ENCODE data around the gene CRB1.
A peak's percentile ranks its signal among the peaks of the same experiment; 100 is the strongest.

CRB1 gene

GRCh38 chr1:197311081-197311480 lies 43.0 kb downstream of the CRB1 start:
- Histone ChIP-seq H3K36me3 (ENCODE audit: insufficient read depth, low read length) (no peaks in the 10 kb centered on the region), H3K9ac (ENCODE audit: low read depth, low read length) (no peak overlapping the region), H3K4me3 (ENCODE audit: low read depth in 1 of 2, low read length in 2 of 2) (no peak overlapping the region), H3K27ac (ENCODE audit: low read length) (no peak overlapping the region), H4K20me1 (ENCODE audit: insufficient read depth, low read length) (no peaks in the 10 kb centered on the region), H3K4me2 (ENCODE audit: insufficient read depth, low read length) (no peak overlapping the region), H3K79me2 (ENCODE audit: insufficient read depth, low read length) (no peaks in the 10 kb centered on the region), H3K4me1 (ENCODE audit: insufficient read depth, low read length) (no peaks in the 10 kb centered on the region), H2AFZ (ENCODE audit: low read depth, low read length) (no peak overlapping the region), H3K9me3 (ENCODE audit: insufficient read depth, low read length, severe bottlenecking) (no peaks in the 10 kb centered on the region), H3K27me3 (ENCODE audit: insufficient read depth, low read length, poor library complexity) (no peaks in the 10 kb centered on the region)
- DNase-seq (no peak), ATAC-seq (ENCODE audit: insufficient read depth, low read depth) (no peak)
- TF ChIP-seq EZH2 (IDR thresholded peaks at IDR 0.05; ENCODE audit: borderline replicate concordance, low read depth, low read length, severe bottlenecking): no peak
- no peak for TF ChIP-seq CTCF (IDR thresholded peaks at IDR 0.05; ENCODE audit: borderline replicate concordance, extremely low read depth, low read length, poor library complexity, severe bottlenecking)

- Histone ChIP-seq H3K9me3 (ENCODE audit: insufficient read depth, low read length, severe bottlenecking) (no peaks in the 10 kb centered on the region), H3K4me3 (ENCODE audit: low read depth in 1 of 2, low read length in 2 of 2) (no peak overlapping the region), H4K20me1 (ENCODE audit: insufficient read depth, low read length) (no peaks in the 10 kb centered on the region), H3K4me2 (ENCODE audit: insufficient read depth, low read length) (no peak overlapping the region), H3K27me3 (ENCODE audit: insufficient read depth, low read length, poor library complexity) (no peaks in the 10 kb centered on the region), H2AFZ (ENCODE audit: low read depth, low read length) (no peak overlapping the region), H3K9ac (ENCODE audit: low read depth, low read length) (no peak overlapping the region), H3K4me1 (ENCODE audit: insufficient read depth, low read length) (no peaks in the 10 kb centered on the region), H3K79me2 (ENCODE audit: insufficient read depth, low read length) (no peaks in the 10 kb centered on the region), H3K27ac (ENCODE audit: low read length) (no peak overlapping the region), H3K36me3 (ENCODE audit: insufficient read depth, low read length) (no peaks in the 10 kb centered on the region)
- TF ChIP-seq EZH2 (IDR thresholded peaks at IDR 0.05; ENCODE audit: borderline replicate concordance, low read depth, low read length, severe bottlenecking) (no peak), CTCF (IDR thresholded peaks at IDR 0.05; ENCODE audit: borderline replicate concordance, extremely low read depth, low read length, poor library complexity, severe bottlenecking) (no peak)
- DNase-seq (no peak), ATAC-seq (ENCODE audit: insufficient read depth, low read depth) (no peak)
These were observed 44.1 kb downstream of the CRB1 start for GRCh38 chr1:197312163-197312562.

GRCh38 chr1:197313713-197314112 lies 45.7 kb downstream of the CRB1 start:
- Histone ChIP-seq H3K27ac (ENCODE audit: low read length) (no peak overlapping the region), H4K20me1 (ENCODE audit: insufficient read depth, low read length) (no peaks in the 10 kb centered on the region), H3K27me3 (ENCODE audit: insufficient read depth, low read length, poor library complexity) (no peaks in the 10 kb centered on the region), H3K79me2 (ENCODE audit: insufficient read depth, low read length) (no peaks in the 10 kb centered on the region), H3K9ac (ENCODE audit: low read depth, low read length) (no peak overlapping the region), H3K9me3 (ENCODE audit: insufficient read depth, low read length, severe bottlenecking) (no peaks in the 10 kb centered on the region), H3K4me3 (ENCODE audit: low read depth in 1 of 2, low read length in 2 of 2) (no peak overlapping the region), H3K4me1 (ENCODE audit: insufficient read depth, low read length) (no peaks in the 10 kb centered on the region), H2AFZ (ENCODE audit: low read depth, low read length) (no peak overlapping the region), H3K4me2 (ENCODE audit: insufficient read depth, low read length) (no peak overlapping the region), H3K36me3 (ENCODE audit: insufficient read depth, low read length) (no peaks in the 10 kb centered on the region)
- ATAC-seq (ENCODE audit: insufficient read depth, low read depth) (no peak), DNase-seq (no peak)
- TF ChIP-seq CTCF (IDR thresholded peaks at IDR 0.05; ENCODE audit: borderline replicate concordance, extremely low read depth, low read length, poor library complexity, severe bottlenecking) (no peak), EZH2 (IDR thresholded peaks at IDR 0.05; ENCODE audit: borderline replicate concordance, low read depth, low read length, severe bottlenecking) (no peak)

- no peaks in the 10 kb centered on the region for H3K9me3 ChIP-seq (ENCODE audit: insufficient read depth, low read length, severe bottlenecking)
- no peaks in the 10 kb centered on the region for H3K36me3 ChIP-seq (ENCODE audit: insufficient read depth, low read length)
- no peaks in the 10 kb centered on the region for H3K4me1 ChIP-seq (ENCODE audit: insufficient read depth, low read length)
- H3K27ac ChIP-seq (ENCODE audit: low read length): no peak overlapping the region
- no peak overlapping the region for H2AFZ ChIP-seq (ENCODE audit: low read depth, low read length)
- no peaks in the 10 kb centered on the region for H3K27me3 ChIP-seq (ENCODE audit: insufficient read depth, low read length, poor library complexity)
- H3K9ac ChIP-seq (ENCODE audit: low read depth, low read length): no peak overlapping the region
- no peak for DNase-seq
- ATAC-seq (ENCODE audit: insufficient read depth, low read depth): peak; percentile 64
- no peaks in the 10 kb centered on the region for H3K79me2 ChIP-seq (ENCODE audit: insufficient read depth, low read length)
- TF ChIP-seq CTCF (IDR thresholded peaks at IDR 0.05; ENCODE audit: borderline replicate concordance, extremely low read depth, low read length, poor library complexity, severe bottlenecking): peak; percentile 29
- TF ChIP-seq EZH2 (IDR thresholded peaks at IDR 0.05; ENCODE audit: borderline replicate concordance, low read depth, low read length, severe bottlenecking): no peak
- no peak overlapping the region for H3K4me2 ChIP-seq (ENCODE audit: insufficient read depth, low read length)
- no peak overlapping the region for H3K4me3 ChIP-seq (ENCODE audit: low read depth in 1 of 2, low read length in 2 of 2)
- no peaks in the 10 kb centered on the region for H4K20me1 ChIP-seq (ENCODE audit: insufficient read depth, low read length)
These were observed 46.6 kb downstream of the CRB1 start for GRCh38 chr1:197314682-197315081.
